Esophagus muscularis mucosa (tissue), 4 donors: ENCODE data around the gene LAMA5. TPM values are rescaled to one million over a fixed set of nuclear protein-coding genes. Genes with fewer than 3 reads are reported as not detected.
A peak's percentile ranks its signal among the peaks of the same experiment; 100 is the strongest.

Experiments used
- DNase-seq: peaks from one replicate; pipeline ENCODE4 v3.0.0-alpha.2; 2017; ENCODE audit errors: extremely low spot score
- H3K27ac ChIP-seq, 4 donors: fragments of 200-600 bp; sonication (generic); replicated peaks in 1 of 4; 1 replicate in 3 of 4; 2 replicates in 1 of 4; pipeline ENCODE4 v1.5.1; 2016 to 2019; ENCODE audit warnings: mild to moderate bottlenecking in 1 of 4
- H3K27me3 ChIP-seq, 4 donors: fragments of 200-600 bp; sonication (generic); one replicate each; pipeline versions ENCODE4 v1.5.1 to v1.6.0; 2016 to 2019
- H3K36me3 ChIP-seq, 4 donors: fragments of 200-600 bp; sonication (generic); one replicate each; pipeline ENCODE4 v1.5.1; 2016 to 2019
- H3K4me1 ChIP-seq, 4 donors: fragments of 200-600 bp; sonication (generic); one replicate each; pipeline ENCODE4 v1.5.1; 2016 to 2019
- H3K4me3 ChIP-seq, 4 donors: fragments of 200-600 bp; sonication (generic); 1 replicate in 2 of 4; 2 replicates in 2 of 4; pipeline ENCODE4 v1.5.1; 2016 to 2019; ENCODE audit warnings: mild to moderate bottlenecking in 4 of 4, moderate library complexity in 1 of 4
- H3K9me3 ChIP-seq, 4 donors: fragments of 200-600 bp; sonication (generic); 1 replicate in 3 of 4; 2 replicates in 1 of 4; pipeline ENCODE4 v1.5.1; 2016 to 2019
- EP300 ChIP-seq: sonication (generic); formaldehyde crosslinking; IDR thresholded peaks from one replicate; pipeline ENCODE4 v1.6.1; 2017; ENCODE audit warnings: antibody characterized with exemption
- POLR2A ChIP-seq: fragments of 450-650 bp; IDR thresholded peaks from one replicate; pipeline ENCODE4 v1.6.1; 2017; ENCODE audit warnings: antibody characterized with exemption, moderate library complexity, mild to moderate bottlenecking, low read depth
- POLR2AphosphoS5 ChIP-seq, 2 donors: sonication (generic); formaldehyde crosslinking; IDR thresholded peaks; one replicate each; pipeline ENCODE4 v1.6.1; 2017; ENCODE audit warnings: antibody characterized with exemption in 2 of 2
- WGBS: methylation state at CpG from one replicate; pipeline ENCODE4 v1.1.5; 2018; 5-methylcytosine and 5-hydroxymethylcytosine counted together
- intact Hi-C: fragments of 100-400 bp; cut with DNase I; formaldehyde crosslinking; loops from one replicate; pipeline ENCODE4 v1.15.1; 2023
- total RNA-seq, 4 donors: library from RNA; depleted of rRNA; stranded (reverse); fragments of >200 nt; gene quantifications; one replicate each; pipeline versions ENCODE4 v1.1.0 to v1.2.1, GENCODE V29; 2016
- TF ChIP-seq, protein P1 (sequence below), 3 experiments: fragments of 200-600 bp in 2 of 3; fragments of 450-650 bp in 1 of 3; sonication (generic) in 2 of 3; IDR thresholded peaks; one replicate each; pipeline ENCODE4 v1.5.1; 2017 to 2019; ENCODE audit warnings: antibody characterized with exemption in 3 of 3, mild to moderate bottlenecking in 2 of 3, moderate library complexity in 1 of 3

LAMA5 gene, protein sequence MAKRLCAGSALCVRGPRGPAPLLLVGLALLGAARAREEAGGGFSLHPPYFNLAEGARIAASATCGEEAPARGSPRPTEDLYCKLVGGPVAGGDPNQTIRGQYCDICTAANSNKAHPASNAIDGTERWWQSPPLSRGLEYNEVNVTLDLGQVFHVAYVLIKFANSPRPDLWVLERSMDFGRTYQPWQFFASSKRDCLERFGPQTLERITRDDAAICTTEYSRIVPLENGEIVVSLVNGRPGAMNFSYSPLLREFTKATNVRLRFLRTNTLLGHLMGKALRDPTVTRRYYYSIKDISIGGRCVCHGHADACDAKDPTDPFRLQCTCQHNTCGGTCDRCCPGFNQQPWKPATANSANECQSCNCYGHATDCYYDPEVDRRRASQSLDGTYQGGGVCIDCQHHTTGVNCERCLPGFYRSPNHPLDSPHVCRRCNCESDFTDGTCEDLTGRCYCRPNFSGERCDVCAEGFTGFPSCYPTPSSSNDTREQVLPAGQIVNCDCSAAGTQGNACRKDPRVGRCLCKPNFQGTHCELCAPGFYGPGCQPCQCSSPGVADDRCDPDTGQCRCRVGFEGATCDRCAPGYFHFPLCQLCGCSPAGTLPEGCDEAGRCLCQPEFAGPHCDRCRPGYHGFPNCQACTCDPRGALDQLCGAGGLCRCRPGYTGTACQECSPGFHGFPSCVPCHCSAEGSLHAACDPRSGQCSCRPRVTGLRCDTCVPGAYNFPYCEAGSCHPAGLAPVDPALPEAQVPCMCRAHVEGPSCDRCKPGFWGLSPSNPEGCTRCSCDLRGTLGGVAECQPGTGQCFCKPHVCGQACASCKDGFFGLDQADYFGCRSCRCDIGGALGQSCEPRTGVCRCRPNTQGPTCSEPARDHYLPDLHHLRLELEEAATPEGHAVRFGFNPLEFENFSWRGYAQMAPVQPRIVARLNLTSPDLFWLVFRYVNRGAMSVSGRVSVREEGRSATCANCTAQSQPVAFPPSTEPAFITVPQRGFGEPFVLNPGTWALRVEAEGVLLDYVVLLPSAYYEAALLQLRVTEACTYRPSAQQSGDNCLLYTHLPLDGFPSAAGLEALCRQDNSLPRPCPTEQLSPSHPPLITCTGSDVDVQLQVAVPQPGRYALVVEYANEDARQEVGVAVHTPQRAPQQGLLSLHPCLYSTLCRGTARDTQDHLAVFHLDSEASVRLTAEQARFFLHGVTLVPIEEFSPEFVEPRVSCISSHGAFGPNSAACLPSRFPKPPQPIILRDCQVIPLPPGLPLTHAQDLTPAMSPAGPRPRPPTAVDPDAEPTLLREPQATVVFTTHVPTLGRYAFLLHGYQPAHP (N-terminal part only)
- 100 to 1,000 TPM in 3 of 4 donors, 10 to 100 TPM in 1; 70.1 to 257 (median 150) TPM for total RNA-seq

- no CpG with 5 or more reads among the region's 70 CpGs for WGBS
- intact Hi-C loops, result no loop called here
Observed at GRCh38 chr20:62367136-62367632, at the start of gene LAMA5. LAMA5 (minus strand) TSS chr20:62367312; CDS start chr20:62367245, 67 bp downstream.

DNA sequence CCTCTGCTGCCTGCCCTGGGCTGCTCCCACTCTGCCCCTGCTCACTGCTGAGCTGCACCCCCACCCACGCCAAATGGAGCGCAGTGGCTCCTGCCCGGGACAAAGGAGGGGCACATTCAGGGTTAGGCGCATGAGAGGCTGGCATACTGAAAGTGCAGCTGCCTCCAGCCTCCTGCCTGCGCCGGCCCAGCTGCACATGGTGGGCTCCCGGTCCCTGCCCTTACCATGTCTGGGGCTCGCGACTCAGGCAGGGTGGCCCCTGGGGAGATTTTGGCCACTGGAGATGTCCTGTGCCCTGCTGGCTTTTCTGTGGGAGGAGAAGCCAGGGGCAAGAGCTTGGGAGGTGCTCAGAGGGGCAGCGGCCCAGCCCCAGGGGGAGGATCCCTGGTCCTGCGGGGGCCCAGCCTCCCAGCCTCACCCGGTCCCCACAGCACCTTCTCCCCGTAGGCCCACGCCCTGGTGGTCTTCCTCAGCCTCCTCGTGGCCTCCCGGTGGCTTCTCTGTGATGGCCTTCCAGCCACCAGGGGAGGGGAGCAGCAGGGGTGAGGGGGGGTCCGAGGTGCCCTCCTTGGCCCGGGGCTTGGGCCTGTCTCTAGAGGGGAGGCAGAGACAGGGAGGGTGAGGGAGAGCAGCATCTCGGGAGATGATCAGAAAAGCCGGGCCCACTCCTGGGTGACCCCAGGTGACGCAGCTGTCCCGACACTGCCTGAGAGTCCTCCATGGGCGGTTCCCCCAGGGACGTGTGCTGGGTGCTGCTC lies 48.4 kb upstream of the LAMA5 start:
- H3K27ac ChIP-seq, result no peak overlapping the region
- intact Hi-C loops, result loop anchor here (10.0 kb wide), 1 partner anchor 199 kb away; no protein-coding TSS in a partner anchor
- H3K4me3 ChIP-seq, result no peak overlapping the region
- peaks cover 0 to 46% (median 0%) of the 10 kb centered on the region in 4 donors for H3K27me3 ChIP-seq
- H3K36me3 ChIP-seq, result no peaks in the 10 kb centered on the region
- peaks cover 0 to 4% (median 3%) of the 10 kb centered on the region in 4 donors for H3K4me1 ChIP-seq
- TF ChIP-seq POLR2AphosphoS5 (IDR thresholded peaks at IDR 0.05), result no peak
- TF ChIP-seq, protein P1, sequence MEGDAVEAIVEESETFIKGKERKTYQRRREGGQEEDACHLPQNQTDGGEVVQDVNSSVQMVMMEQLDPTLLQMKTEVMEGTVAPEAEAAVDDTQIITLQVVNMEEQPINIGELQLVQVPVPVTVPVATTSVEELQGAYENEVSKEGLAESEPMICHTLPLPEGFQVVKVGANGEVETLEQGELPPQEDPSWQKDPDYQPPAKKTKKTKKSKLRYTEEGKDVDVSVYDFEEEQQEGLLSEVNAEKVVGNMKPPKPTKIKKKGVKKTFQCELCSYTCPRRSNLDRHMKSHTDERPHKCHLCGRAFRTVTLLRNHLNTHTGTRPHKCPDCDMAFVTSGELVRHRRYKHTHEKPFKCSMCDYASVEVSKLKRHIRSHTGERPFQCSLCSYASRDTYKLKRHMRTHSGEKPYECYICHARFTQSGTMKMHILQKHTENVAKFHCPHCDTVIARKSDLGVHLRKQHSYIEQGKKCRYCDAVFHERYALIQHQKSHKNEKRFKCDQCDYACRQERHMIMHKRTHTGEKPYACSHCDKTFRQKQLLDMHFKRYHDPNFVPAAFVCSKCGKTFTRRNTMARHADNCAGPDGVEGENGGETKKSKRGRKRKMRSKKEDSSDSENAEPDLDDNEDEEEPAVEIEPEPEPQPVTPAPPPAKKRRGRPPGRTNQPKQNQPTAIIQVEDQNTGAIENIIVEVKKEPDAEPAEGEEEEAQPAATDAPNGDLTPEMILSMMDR (IDR thresholded peaks at IDR 0.05), result no peak
- no peaks in the 10 kb centered on the region for H3K9me3 ChIP-seq
- no peak for DNase-seq
- WGBS, result 83% methylated on average over 17 of the region's 24 CpGs

More at GRCh38 chr20:62367136-62367632, at the start of gene LAMA5:
- Histone ChIP-seq H3K27ac (peak within 1 kb of the TSS; percentile 93 to 97 (median 94)), H3K36me3 (peaks cover 0 to 3% (median 3%) of the 10 kb centered on the region in 4 donors), H3K9me3 (no peaks in the 10 kb centered on the region), H3K4me1 (peaks cover 85 to 100% (median 97%) of the 10 kb centered on the region in 4 donors), H3K27me3 (no peaks in the 10 kb centered on the region), H3K4me3 (peak within 1 kb of the TSS; percentile 72 to 96 (median 88))
- no peak for TF ChIP-seq EP300
- no peak for TF ChIP-seq POLR2A
- peak in 1 of 2 donors; percentile 82 for TF ChIP-seq POLR2AphosphoS5 (IDR thresholded peaks at IDR 0.05)
- DNase-seq, result no peak

DNA sequence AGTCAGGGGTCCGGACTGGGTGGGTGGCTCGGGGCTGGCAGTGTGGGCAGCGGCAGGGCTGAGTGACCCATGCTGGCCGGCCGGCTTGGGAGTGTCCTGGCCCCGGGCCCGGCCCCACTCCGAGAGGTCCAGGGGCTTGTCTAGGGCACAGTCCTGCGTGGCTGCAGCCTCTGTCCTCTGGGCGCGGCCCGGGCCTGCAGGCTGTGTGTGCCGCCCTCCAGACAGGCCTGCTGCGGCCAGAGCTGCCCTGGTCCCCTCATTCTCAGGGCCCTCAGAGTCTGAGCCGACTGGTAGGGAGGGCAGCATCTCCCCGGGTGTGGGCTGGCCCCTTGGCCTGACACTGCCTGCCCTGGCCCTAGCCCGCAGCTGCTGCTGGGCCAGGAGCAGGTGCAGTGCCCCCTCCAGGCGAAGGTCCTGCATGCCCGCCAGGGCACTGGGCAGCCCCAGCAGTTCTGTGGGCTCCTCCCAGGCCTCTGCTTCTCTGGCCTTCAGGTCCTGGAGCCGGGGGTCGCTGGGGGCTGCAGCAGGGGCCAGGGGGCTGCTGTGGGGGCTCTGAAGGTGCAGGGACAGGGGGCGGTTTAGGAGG lies 46.9 kb upstream of the LAMA5 start:
- no peak for DNase-seq
- intact Hi-C loops, result loop anchor here (5.0 to 10.0 kb wide), 2 partner anchors 78 to 201 kb away; no protein-coding TSS in a partner anchor
- no peaks in the 10 kb centered on the region for H3K9me3 ChIP-seq
- TF ChIP-seq POLR2A, result no peak
- peaks cover 9 to 16% (median 14%) of the 10 kb centered on the region in 4 donors for H3K4me1 ChIP-seq
- 100% methylated on average over 3 of the region's 22 CpGs for WGBS
- no peak overlapping the region for H3K27ac ChIP-seq
- no peak overlapping the region for H3K4me3 ChIP-seq
- H3K36me3 ChIP-seq, result no peaks in the 10 kb centered on the region
- H3K27me3 ChIP-seq, result peaks cover 0 to 46% (median 0%) of the 10 kb centered on the region in 4 donors

DNA sequence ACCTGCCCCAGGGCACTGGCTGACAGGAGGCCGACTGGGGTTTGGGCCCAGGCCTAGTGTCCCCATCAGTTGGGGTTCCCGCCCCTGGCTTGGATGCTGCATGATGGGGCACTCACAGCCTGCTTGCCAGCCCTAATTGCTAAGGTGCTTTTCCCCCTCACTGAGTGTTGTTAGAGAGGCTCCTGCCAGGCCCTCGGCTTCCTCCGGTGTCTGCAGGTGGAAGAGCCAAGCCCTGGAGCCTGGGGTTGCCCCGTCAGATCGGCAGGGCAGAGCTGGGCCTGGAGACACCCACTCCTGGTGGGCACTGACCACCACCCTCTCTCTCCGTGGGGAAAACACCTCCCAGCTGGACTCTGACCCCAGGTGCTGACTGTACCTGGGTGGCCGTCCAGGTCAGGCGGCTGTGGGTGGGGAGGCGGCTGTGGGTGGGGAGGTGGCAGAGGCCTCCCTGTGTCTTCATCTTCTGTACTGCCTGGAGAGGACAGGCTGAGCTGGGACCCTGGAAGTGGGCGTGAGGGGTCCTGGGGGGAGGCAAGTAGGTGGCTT lies 46.0 kb upstream of the LAMA5 start:
- no peak overlapping the region for H3K4me3 ChIP-seq
- H3K27ac ChIP-seq, result no peak overlapping the region
- intact Hi-C loops, result loop anchor here (5.0 to 10.0 kb wide), 2 partner anchors 79 to 202 kb away; no protein-coding TSS in a partner anchor
- peaks cover 9 to 19% (median 15%) of the 10 kb centered on the region in 4 donors for H3K4me1 ChIP-seq
- no peaks in the 10 kb centered on the region for H3K36me3 ChIP-seq
- WGBS, result 90% methylated on average over 8 of the region's 11 CpGs
- DNase-seq, result no peak
- peaks cover 0 to 37% (median 0%) of the 10 kb centered on the region in 4 donors for H3K27me3 ChIP-seq
- TF ChIP-seq POLR2A (no peak), EP300 (no peak), POLR2AphosphoS5 (IDR thresholded peaks at IDR 0.05) (no peak)
- TF ChIP-seq, protein P1 (IDR thresholded peaks at IDR 0.05), result no peak
- H3K9me3 ChIP-seq, result no peaks in the 10 kb centered on the region
